Hepatocyte (in vitro differentiated cells): Measurements from ENCODE around the gene NAIF1. TPM values are rescaled to one million over a fixed set of nuclear protein-coding genes. Genes with fewer than 3 reads are reported as not detected.

Source experiments
- DNase-seq: peaks from one replicate; pipeline ENCODE4 v3.0.0-alpha.2; 2016; ENCODE audit warnings: low spot score
- H2AFZ ChIP-seq: fragments of 200-600 bp; sonication (generic); 2 replicates; pipeline ENCODE4 v1.6.0; 2016; ENCODE audit warnings: antibody characterized with exemption, mild to moderate bottlenecking
- H3K27ac ChIP-seq: fragments of 200-600 bp; sonication (generic); 2 replicates; pipeline ENCODE4 v1.5.1; 2016; ENCODE audit warnings: mild to moderate bottlenecking
- H3K27me3 ChIP-seq: fragments of 200-600 bp; sonication (generic); 2 replicates; pipeline ENCODE4 v1.6.1; 2016
- H3K36me3 ChIP-seq: fragments of 200-600 bp; sonication (generic); replicated peaks from 2 replicates; pipeline ENCODE4 v1.5.1; 2016; ENCODE audit warnings: low read depth; ENCODE audit not compliant: insufficient read depth
- H3K4me1 ChIP-seq: fragments of 200-600 bp; sonication (generic); 2 replicates; pipeline ENCODE4 v1.5.1; 2016; ENCODE audit warnings: mild to moderate bottlenecking, moderate library complexity; ENCODE audit not compliant: insufficient read depth
- H3K4me2 ChIP-seq: fragments of 200-600 bp; sonication (generic); 2 replicates; pipeline ENCODE4 v1.6.0; 2016
- H3K4me3 ChIP-seq: fragments of 200-600 bp; sonication (generic); 2 replicates; pipeline ENCODE4 v1.5.1; 2016; ENCODE audit warnings: mild to moderate bottlenecking
- H3K79me2 ChIP-seq: fragments of 200-600 bp; sonication (generic); 2 replicates; pipeline ENCODE4 v1.6.0; 2017; ENCODE audit warnings: mild to moderate bottlenecking
- H3K9me2 ChIP-seq: fragments of 200-600 bp; sonication (generic); replicated peaks from 2 replicates; pipeline ENCODE4 v1.6.0; 2017; ENCODE audit warnings: mild to moderate bottlenecking; ENCODE audit not compliant: insufficient read depth
- H3K9me3 ChIP-seq: fragments of 200-600 bp; sonication (generic); 2 replicates; pipeline ENCODE4 v1.5.1; 2016; ENCODE audit warnings: low read depth, mild to moderate bottlenecking
- H4K20me1 ChIP-seq: fragments of 200-600 bp; sonication (generic); 2 replicates; pipeline ENCODE4 v1.6.0; 2016; ENCODE audit warnings: mild to moderate bottlenecking; ENCODE audit not compliant: insufficient read depth, poor library complexity, severe bottlenecking
- CTCF ChIP-seq: fragments of 200-600 bp; sonication (generic); IDR thresholded peaks from 2 replicates; pipeline ENCODE4 v1.5.1; 2016; ENCODE audit warnings: antibody characterized with exemption, mild to moderate bottlenecking; ENCODE audit not compliant: poor library complexity
- EZH2 ChIP-seq: fragments of 200-600 bp; sonication (generic); IDR thresholded peaks from 2 replicates; pipeline ENCODE4 v1.6.1; 2016; ENCODE audit warnings: antibody characterized with exemption, mild to moderate bottlenecking, borderline replicate concordance
- EZH2phosphoT487 ChIP-seq: fragments of 200-600 bp; sonication (generic); IDR thresholded peaks from one replicate; pipeline ENCODE4 v1.6.1; 2018; ENCODE audit warnings: antibody characterized with exemption, mild to moderate bottlenecking, low read depth, moderate library complexity; ENCODE audit not compliant: unreplicated experiment, severe bottlenecking
- WGBS: methylation state at CpG from one replicate; pipeline ENCODE4 v1.1.6; 2016; ENCODE audit warnings: low lambda C conversion rate; ENCODE audit errors: missing lambda C conversion rate; 5-methylcytosine and 5-hydroxymethylcytosine counted together
- polyA plus RNA-seq: library from polyadenylated mRNA; unstranded; fragments of >200 nt; fragmentation: Nextera tagmentation; extraction: Ambion mirVana; gene quantifications from 2 replicates; pipeline ENCODE4 v1.2.1, GENCODE V29; 2016
- total RNA-seq: library from RNA; depleted of rRNA; stranded (reverse); fragments of >200 nt; gene quantifications from 2 replicates; pipeline ENCODE4 v1.2.3, GENCODE V29; 2014

Gene NAIF1
- total and polyA plus RNA-seq, 2 experiments from 2014 or later = 8.0 to 10.3 TPM

- H3K4me3 ChIP-seq = no peak overlapping the region
- H3K9me2 ChIP-seq = no peaks in the 10 kb centered on the region
- H3K4me2 ChIP-seq = no peak overlapping the region
- no peak for DNase-seq
- no peaks in the 10 kb centered on the region for H4K20me1 ChIP-seq
- no peak for TF ChIP-seq EZH2phosphoT487
- TF ChIP-seq EZH2 = no peak
- TF ChIP-seq CTCF = no peak
- H3K79me2 ChIP-seq = peaks cover 29% of the 10 kb centered on the region
- 99% methylated on average over 23 of the region's 23 CpGs for WGBS
- H3K36me3 ChIP-seq = no peaks in the 10 kb centered on the region
- no peaks in the 10 kb centered on the region for H3K27me3 ChIP-seq
- H3K4me1 ChIP-seq = peaks cover 13% of the 10 kb centered on the region
- H3K27ac ChIP-seq = no peak overlapping the region
- no peaks in the 10 kb centered on the region for H3K9me3 ChIP-seq
- no peak overlapping the region for H2AFZ ChIP-seq
Measured at GRCh38 chr9:128106940-128107467, 39.9 kb upstream of the NAIF1 start.

DNA sequence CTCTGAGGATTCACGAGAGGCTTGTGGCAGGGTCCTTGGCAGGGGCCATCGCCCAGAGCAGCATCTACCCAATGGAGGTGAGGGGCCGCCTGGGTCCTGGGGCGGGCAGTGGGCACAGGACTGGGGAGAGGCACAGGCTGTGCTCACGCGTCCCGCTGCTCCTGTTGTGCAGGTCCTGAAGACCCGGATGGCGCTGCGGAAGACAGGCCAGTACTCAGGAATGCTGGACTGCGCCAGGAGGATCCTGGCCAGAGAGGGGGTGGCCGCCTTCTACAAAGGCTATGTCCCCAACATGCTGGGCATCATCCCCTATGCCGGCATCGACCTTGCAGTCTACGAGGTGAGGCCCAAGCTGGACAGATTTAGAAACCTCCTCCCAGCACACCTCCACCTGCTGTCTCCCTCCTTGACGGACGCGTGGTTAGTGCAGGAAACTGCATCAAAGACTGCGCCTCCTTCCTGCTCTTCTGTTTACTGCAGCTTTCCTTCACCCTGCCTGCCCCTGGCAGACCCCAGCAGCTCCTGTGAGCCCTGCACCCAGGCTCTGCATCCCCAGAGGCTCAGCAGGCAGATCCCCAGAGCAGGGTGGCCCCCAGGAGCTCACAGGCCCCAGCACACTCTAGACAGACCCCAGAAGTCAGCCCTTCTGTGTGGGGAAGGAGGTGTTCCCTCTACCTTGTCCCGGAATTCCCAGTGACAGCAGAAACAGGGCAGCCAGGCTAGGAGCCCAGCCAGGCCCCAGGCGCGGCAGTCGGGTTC is 39.2 kb upstream of the NAIF1 start:
- no peak overlapping the region for H3K4me2 ChIP-seq
- H3K4me3 ChIP-seq = no peak overlapping the region
- DNase-seq = no peak
- no peaks in the 10 kb centered on the region for H3K36me3 ChIP-seq
- peaks cover 30% of the 10 kb centered on the region for H3K79me2 ChIP-seq
- H3K27ac ChIP-seq = no peak overlapping the region
- H4K20me1 ChIP-seq = no peaks in the 10 kb centered on the region
- no peaks in the 10 kb centered on the region for H3K9me2 ChIP-seq
- no peak overlapping the region for H2AFZ ChIP-seq
- peaks cover 14% of the 10 kb centered on the region for H3K4me1 ChIP-seq
- TF ChIP-seq CTCF = no peak
- TF ChIP-seq EZH2phosphoT487 = no peak
- H3K9me3 ChIP-seq = no peaks in the 10 kb centered on the region
- H3K27me3 ChIP-seq = no peaks in the 10 kb centered on the region
- WGBS = 98% methylated on average over 23 of the region's 23 CpGs

DNA sequence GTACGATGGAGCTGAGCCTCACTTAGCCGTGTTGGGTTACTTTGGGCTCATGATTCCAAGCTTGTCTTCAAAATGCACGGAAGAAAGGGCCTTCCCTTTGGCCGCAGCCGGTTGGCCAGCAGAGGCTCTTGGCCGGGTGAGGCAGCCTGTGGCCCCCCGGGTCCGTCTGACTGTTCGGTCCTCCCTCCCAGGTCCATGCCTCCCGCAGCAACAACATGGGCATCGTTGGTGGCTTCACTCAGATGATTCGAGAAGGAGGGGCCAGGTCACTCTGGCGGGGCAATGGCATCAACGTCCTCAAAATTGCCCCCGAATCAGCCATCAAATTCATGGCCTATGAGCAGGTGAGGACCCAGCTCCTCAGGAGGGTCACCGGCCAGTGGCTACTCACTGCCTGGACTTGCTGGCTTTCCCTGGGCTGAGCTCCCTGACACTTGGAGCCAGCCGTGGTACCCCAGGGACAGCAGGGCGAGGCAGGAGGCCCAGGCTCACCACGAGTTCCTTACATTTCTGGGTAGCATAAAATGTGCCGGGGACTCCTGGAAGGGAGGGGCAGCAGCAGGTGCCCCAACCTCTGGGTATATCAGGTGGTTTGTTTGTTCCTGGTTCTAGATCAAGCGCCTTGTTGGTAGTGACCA is 38.5 kb upstream of the NAIF1 start:
- WGBS = 92% methylated on average over 18 of the region's 21 CpGs
- no peaks in the 10 kb centered on the region for H3K9me2 ChIP-seq
- H3K27me3 ChIP-seq = no peaks in the 10 kb centered on the region
- no peak overlapping the region for H3K4me3 ChIP-seq
- H2AFZ ChIP-seq = no peak overlapping the region
- DNase-seq = no peak
- H3K79me2 ChIP-seq = peaks cover 37% of the 10 kb centered on the region
- no peaks in the 10 kb centered on the region for H3K9me3 ChIP-seq
- peak overlapping the region; percentile 82 for H3K27ac ChIP-seq
- TF ChIP-seq CTCF (no peak), EZH2phosphoT487 (no peak), EZH2 (no peak)
- H3K4me2 ChIP-seq = no peak overlapping the region
- H3K4me1 ChIP-seq = peaks cover 21% of the 10 kb centered on the region
- H3K36me3 ChIP-seq = no peaks in the 10 kb centered on the region
- H4K20me1 ChIP-seq = no peaks in the 10 kb centered on the region
